Naive thymus-derived CD8-positive, alpha-beta T cell (primary cell): ENCODE data around the gene WDFY3. TPM values are rescaled to one million over a fixed set of nuclear protein-coding genes. Genes with fewer than 3 reads are reported as not detected.
"Not testable (repeated sequence)": the region's sequence is repeated elsewhere in the genome, so short reads cannot be mapped to it uniquely, and the experiment has no call there.

Source experiments
- ATAC-seq, 2 donors: fragments of 150-1000 bp; cut with Tn5 transposase in 1 of 2; sonication (Bioruptor Pico), chemical (Tn5 transposase) in 1 of 2; 1 replicate in 1 of 2; 2 replicates in 1 of 2; pipeline ENCODE4 v1.10.0; 2021; ENCODE audit warnings: mild to moderate bottlenecking in 2 of 2, moderate library complexity in 2 of 2
- POLR2A ChIA-PET: fragments of 350-600 bp; sonication (Branson Sonifier 250); formaldehyde crosslinking; loops from one replicate; lab custom pipeline; 2021; ENCODE audit warnings: antibody characterized with exemption; lab: Charles Lee
- DNase-seq, 10 donors: peaks; one replicate each; pipeline versions ENCODE4 v3.0.0 to v3.0.0-alpha.2; 2020 to 2022
- H3K27ac Mint-ChIP-seq, 10 donors: one replicate each; pipeline ENCODE4 v1.8.0; 2020 to 2022; ENCODE audit warnings: mild to moderate bottlenecking in 10 of 10, mixed read lengths in 10 of 10, moderate library complexity in 4 of 10, inconsistent platforms in 1 of 10
- H3K27me3 Mint-ChIP-seq, 5 donors: one replicate each; pipeline ENCODE4 v1.8.0; 2021 to 2022; ENCODE audit warnings: mixed read lengths in 5 of 5
- H3K36me3 Mint-ChIP-seq, 3 donors: one replicate each; pipeline ENCODE4 v1.8.0; 2020 to 2022; ENCODE audit warnings: mixed read lengths in 3 of 3, mild to moderate bottlenecking in 2 of 3, inconsistent platforms in 1 of 3
- H3K4me1 Mint-ChIP-seq, 4 donors: one replicate each; pipeline ENCODE4 v1.8.0; 2021 to 2022; ENCODE audit warnings: mixed read lengths in 4 of 4
- H3K4me3 Mint-ChIP-seq, 10 donors: one replicate each; pipeline ENCODE4 v1.8.0; 2020 to 2022; ENCODE audit warnings: mild to moderate bottlenecking in 10 of 10, mixed read lengths in 10 of 10, moderate library complexity in 6 of 10, inconsistent platforms in 1 of 10
- H3K9me3 Mint-ChIP-seq, 9 donors: one replicate each; pipeline ENCODE4 v1.8.0; 2020 to 2022; ENCODE audit warnings: mixed read lengths in 9 of 9, mild to moderate bottlenecking in 3 of 9, inconsistent platforms in 1 of 9, moderate library complexity in 1 of 9
- polyA plus RNA-seq, 3 donors: library from polyadenylated mRNA; unstranded; fragments of 300-500 nt; fragmentation: Illumina TruSeq; gene quantifications; one replicate each; pipeline ENCODE4 v1.2.3, GENCODE V29; 2021
- total RNA-seq, 8 experiments: library from RNA in 2 of 8; stranded (reverse) in 2 of 8; gene quantifications; one replicate each; pipeline ENCODE4 v1.2.3 and lab custom pipeline; 2021 to 2026

Gene WDFY3
- total and polyA plus RNA-seq, 5 experiments from 2014 or later = 0.02 to 1.0 (median 0.70) TPM; not detected in 2

DNA sequence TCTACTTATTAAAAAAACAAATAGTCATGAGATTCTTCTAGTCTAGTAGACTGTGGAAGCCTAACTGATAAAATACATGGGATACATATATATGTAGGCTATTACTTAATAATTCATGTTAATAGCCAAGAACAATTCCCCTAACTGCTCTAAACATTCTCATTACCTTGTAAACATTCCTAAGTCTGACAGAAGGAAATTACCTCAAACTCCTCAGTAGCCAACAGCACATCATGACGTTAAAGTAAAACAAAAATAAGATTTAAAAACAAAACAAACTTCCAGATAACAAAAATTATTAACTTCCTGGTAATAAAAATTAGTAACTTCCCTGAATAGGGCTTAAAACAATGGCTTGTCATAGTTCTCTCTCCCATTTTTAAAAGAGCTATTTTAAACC lies 109.2 kb downstream of the WDFY3 start:
- ATAC-seq (no peak), DNase-seq (no peak)
- Mint-ChIP-seq H3K9me3 (no peaks in the 10 kb centered on the region), H3K4me1 (no peaks in the 10 kb centered on the region), H3K27me3 (peaks cover 0 to 12% (median 5%) of the 10 kb centered on the region in 5 donors), H3K36me3 (no peaks in the 10 kb centered on the region), H3K4me3 (no peak overlapping the region), H3K27ac (no peak overlapping the region)
- POLR2A ChIA-PET = no interaction called here

DNA sequence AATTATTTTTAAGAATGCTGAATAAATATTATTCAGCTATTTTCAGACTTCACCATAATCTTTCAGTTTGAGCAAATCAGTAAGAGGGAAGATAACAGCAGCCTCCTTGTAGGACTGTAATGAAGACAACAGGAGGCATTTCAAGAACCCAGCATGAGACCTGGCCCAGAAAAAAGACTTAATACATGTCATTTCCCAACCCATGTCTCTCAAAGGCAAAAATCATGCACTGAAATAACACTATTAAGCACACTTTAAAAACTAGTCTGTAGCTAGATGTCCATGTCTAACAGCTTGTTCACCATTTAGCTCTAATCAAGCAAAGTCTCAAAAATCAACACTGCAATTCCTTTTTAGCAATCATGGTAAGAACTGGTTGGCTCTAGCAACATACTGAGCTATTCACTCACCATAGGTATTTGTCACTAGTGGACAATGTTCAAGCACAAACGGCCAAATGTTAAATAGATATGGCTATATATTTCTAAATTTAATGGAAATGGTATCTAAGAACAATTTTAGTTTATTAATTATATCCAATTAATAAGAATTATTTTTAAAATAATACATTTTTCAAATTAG lies 109.9 kb downstream of the WDFY3 start:
- Mint-ChIP-seq H3K27ac (no peak overlapping the region), H3K4me1 (no peaks in the 10 kb centered on the region), H3K4me3 (no peak overlapping the region), H3K27me3 (peaks cover 0 to 12% (median 5%) of the 10 kb centered on the region in 5 donors), H3K9me3 (no peaks in the 10 kb centered on the region), H3K36me3 (no peaks in the 10 kb centered on the region)
- DNase-seq (no peak), ATAC-seq (no peak)
- POLR2A ChIA-PET = no interaction called here

DNA sequence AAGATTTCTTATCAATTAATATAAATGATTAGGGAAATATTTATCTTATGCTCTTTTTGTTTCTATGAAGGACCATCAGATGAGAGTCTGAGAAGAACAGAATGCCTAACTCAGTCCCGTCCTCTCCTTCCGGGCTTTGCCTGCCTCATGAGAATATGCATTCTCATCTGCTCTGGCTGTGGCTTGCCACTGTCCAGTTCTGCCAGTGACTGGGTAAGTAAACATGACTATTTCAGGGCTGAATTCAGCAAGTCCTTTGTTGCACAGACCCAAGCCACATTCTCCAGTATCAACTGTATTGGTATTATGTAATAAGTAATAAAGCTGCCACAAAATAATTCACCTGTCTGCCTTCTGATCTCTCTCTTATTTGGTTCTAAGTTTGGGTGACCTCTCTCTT lies 110.7 kb downstream of the WDFY3 start:
- Mint-ChIP-seq H3K4me1 (no peaks in the 10 kb centered on the region), H3K27ac (no peak overlapping the region), H3K4me3 (no peak overlapping the region), H3K27me3 (peaks cover 0 to 16% (median 5%) of the 10 kb centered on the region in 5 donors), H3K9me3 (no peaks in the 10 kb centered on the region), H3K36me3 (no peaks in the 10 kb centered on the region)
- POLR2A ChIA-PET = no interaction called here
- no peak for DNase-seq
- no peak for ATAC-seq

DNA sequence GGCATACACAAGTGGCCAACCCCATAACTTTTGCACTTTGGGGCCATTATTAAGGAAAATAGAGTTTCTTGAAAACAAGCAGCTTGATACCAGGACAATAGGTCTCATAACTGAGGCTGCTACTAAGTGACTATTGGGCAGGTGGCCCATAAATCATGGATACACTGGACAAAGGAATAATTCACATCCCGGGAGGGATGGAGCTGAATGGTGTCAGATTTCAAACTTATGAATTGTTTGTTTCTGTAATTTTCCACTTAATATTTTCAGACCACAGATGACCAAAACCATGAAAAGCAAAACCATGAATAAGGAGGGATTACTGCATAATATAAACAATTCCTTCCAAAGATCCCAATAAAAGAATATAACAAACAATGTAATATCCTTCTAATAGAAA lies 114.4 kb downstream of the WDFY3 start:
- Mint-ChIP-seq H3K9me3 (peaks cover 0 to 4% (median 0%) of the 10 kb centered on the region in 9 donors), H3K36me3 (no peaks in the 10 kb centered on the region), H3K4me3 (no peak overlapping the region), H3K27ac (no peak overlapping the region), H3K27me3 (peaks cover 0 to 5% (median 0%) of the 10 kb centered on the region in 5 donors), H3K4me1 (no peaks in the 10 kb centered on the region)
- no peak for DNase-seq
- no peak for ATAC-seq
- POLR2A ChIA-PET = no interaction called here

DNA sequence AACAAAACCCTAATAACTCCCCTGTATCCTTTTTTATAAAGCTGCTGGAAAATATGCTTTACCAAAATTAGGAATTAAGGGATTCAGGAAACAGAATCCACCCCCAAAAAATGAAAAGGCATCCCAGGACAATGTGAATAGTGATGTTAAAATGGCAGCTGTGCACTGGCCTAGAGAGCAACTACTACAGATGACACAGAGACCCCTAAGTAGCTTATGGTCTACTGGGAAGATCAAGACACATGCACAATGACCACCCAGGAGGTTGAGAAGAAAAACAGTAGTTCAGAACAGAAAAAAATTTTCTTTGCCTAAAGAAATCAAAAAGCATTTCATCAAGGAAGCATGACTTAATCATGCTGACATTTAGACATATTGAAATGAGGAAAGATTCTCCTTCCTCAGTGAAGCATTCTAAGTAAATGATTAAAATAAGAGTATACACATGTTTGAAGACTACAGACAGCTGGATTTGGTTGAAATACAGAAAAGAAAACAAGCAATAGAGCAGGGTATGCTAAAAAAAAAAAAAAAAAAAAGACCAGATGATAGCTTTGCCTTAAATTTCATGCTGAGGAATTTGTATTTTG lies 117.3 kb downstream of the WDFY3 start:
- Mint-ChIP-seq H3K9me3 (peaks cover 0 to 6% (median 0%) of the 10 kb centered on the region in 9 donors), H3K4me1 (no peaks in the 10 kb centered on the region), H3K36me3 (no peaks in the 10 kb centered on the region), H3K4me3 (no peak overlapping the region), H3K27me3 (peaks cover 0 to 9% (median 1%) of the 10 kb centered on the region in 5 donors), H3K27ac (no peak overlapping the region)
- DNase-seq (no peak), ATAC-seq (no peak)
- POLR2A ChIA-PET = no interaction called here

DNA sequence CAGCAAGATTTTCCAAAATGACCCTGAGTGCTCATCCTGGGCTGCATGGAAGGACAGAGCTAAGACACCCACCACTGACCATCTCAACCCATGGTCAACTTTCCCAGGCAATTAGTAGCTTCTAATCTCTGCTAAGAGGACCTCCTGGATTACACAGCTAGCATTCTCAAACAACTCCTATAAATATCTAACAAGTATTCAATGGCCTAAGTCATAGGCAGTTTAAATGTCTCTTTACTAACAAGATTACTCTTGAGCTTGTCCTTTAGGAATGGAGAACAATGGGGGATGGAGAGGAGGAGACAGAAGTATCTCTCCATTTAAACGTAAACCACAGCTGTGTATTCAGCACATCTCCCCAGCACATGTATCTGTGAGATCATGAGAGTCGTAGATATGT lies 118.1 kb downstream of the WDFY3 start:
- no peaks in the 10 kb centered on the region for H3K36me3 Mint-ChIP-seq
- ATAC-seq (no peak), DNase-seq (no peak)
- no peaks in the 10 kb centered on the region for H3K4me1 Mint-ChIP-seq
- H3K27ac Mint-ChIP-seq = no peak overlapping the region
- POLR2A ChIA-PET = no interaction called here
- H3K9me3 Mint-ChIP-seq = peaks cover 0 to 6% (median 0%) of the 10 kb centered on the region in 9 donors
- peaks cover 0 to 9% (median 0%) of the 10 kb centered on the region in 5 donors for H3K27me3 Mint-ChIP-seq
- H3K4me3 Mint-ChIP-seq = no peak overlapping the region

DNA sequence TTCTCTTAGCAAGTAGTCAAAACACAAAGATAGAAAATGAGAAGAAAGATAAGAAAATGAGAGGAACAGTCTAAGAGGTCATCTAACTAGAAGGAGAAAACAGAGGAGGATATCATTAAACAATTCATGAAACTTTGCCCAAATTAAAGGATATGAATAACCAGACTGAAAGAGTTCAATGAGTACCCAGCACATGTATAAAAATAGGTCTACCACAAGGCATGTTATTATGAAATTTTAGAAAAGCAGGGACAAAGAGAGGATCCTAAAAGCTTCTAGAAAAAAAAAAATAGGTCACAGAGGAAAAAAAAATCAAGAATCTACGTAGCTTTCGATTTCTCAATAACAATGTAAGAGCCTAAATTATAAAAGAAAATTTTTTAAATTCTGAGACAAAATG lies 118.5 kb downstream of the WDFY3 start:
- ATAC-seq (no peak), DNase-seq (no peak)
- Mint-ChIP-seq H3K4me3 (no peak overlapping the region), H3K9me3 (peaks cover 0 to 6% (median 0%) of the 10 kb centered on the region in 9 donors), H3K4me1 (no peaks in the 10 kb centered on the region), H3K27me3 (peaks cover 0 to 9% (median 0%) of the 10 kb centered on the region in 5 donors), H3K36me3 (no peaks in the 10 kb centered on the region), H3K27ac (no peak overlapping the region)
- POLR2A ChIA-PET = no interaction called here

DNA sequence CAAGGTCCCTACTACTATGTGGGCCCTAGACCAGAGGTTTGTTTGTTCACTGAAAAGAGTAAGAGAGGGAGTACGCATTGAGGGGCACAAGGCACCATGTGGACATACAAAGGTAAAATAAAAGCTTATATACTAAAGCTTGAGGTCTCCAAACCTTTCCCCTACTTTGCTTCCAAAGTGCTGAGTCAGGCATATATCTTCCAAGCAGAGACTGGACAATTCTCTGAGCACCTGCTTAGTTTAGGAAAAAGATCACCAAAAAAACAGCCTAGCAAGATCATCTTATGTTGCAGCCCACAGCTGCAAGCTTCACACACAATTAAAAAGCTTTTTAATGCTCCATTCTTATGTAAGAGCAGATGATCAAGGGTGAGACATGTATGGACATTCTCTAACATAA lies 119.5 kb downstream of the WDFY3 start:
- H3K27me3 Mint-ChIP-seq = peaks cover 0 to 9% (median 0%) of the 10 kb centered on the region in 5 donors
- H3K4me1 Mint-ChIP-seq = no peaks in the 10 kb centered on the region
- no peak overlapping the region for H3K27ac Mint-ChIP-seq
- no peak overlapping the region for H3K4me3 Mint-ChIP-seq
- DNase-seq = no peak
- H3K36me3 Mint-ChIP-seq = no peaks in the 10 kb centered on the region
- H3K9me3 Mint-ChIP-seq = peaks cover 0 to 6% (median 0%) of the 10 kb centered on the region in 9 donors
- POLR2A ChIA-PET = no interaction called here
- no peak for ATAC-seq

DNA sequence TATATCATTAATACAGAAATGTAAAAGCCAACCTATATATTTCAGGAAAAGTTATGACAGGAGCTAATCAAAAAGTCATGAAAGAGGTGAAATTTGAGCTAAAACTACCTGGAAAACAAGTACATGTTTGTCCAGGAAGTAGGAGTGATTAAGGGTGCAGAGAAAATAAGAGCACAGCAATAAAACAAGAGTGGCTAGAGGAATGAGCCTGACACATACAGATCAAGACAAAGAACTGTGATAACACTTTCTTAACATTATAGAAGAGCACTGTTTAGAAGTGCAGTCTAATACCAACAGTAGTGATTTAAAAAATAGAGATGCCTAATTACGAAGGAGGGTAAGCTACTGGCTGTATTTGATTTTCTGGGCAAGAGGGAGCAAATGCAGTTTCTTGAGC lies 125.1 kb downstream of the WDFY3 start:
- no peaks in the 10 kb centered on the region for H3K4me1 Mint-ChIP-seq
- DNase-seq (no peak), ATAC-seq (no peak)
- POLR2A ChIA-PET = no interaction called here
- H3K36me3 Mint-ChIP-seq = no peaks in the 10 kb centered on the region
- H3K27me3 Mint-ChIP-seq = peaks cover 0 to 3% (median 0%) of the 10 kb centered on the region in 5 donors
- H3K27ac Mint-ChIP-seq = no peak overlapping the region
- H3K4me3 Mint-ChIP-seq = no peak overlapping the region
- H3K9me3 Mint-ChIP-seq = peaks cover 0 to 3% (median 0%) of the 10 kb centered on the region in 9 donors

DNA sequence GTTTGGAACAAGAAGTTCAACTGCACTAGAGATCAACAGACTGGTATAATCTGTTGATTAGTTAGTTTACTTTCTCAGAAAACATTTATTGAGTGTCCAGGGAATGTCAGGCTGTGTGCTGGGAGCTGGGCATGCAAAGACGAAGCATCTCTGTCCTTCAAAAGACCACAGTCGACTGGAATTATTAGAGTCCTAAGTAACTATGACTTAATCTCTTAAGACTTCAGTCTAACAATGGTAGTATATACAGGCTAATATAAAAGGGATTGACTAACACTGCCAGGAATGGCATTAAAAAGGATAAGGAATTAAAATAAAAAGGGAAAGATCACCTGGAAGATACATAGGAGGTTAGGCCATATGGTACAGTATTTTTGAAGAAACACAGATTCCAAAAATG lies 128.7 kb downstream of the WDFY3 start:
- POLR2A ChIA-PET = no interaction called here
- no peak for ATAC-seq

DNA sequence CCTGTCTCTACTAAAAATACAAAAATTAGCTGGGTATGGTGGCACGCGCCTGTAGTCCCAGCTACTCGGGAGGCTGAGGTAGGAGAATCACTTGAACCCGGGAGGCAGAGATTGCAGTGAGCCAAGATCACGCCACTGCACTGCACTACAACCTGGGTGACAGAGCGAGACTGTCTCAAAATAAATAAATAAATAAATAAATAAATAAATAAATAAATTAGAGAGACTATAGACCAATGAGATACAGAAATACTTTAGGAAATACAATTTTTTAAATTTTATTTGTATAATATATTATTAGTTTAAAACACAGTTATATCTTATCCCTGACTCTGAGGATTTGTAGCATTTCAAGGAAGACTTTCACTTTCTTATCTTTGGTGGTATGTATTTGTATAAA lies 136.9 kb downstream of the WDFY3 start:
- POLR2A ChIA-PET = not testable (repeated sequence)

More for the DNA sequence above, 128.7 kb downstream of the WDFY3 start:
- H3K9me3 Mint-ChIP-seq = no peaks in the 10 kb centered on the region
- no peak overlapping the region for H3K4me3 Mint-ChIP-seq
- H3K27ac Mint-ChIP-seq = no peak overlapping the region
- no peaks in the 10 kb centered on the region for H3K4me1 Mint-ChIP-seq
- peaks cover 0 to 3% (median 0%) of the 10 kb centered on the region in 5 donors for H3K27me3 Mint-ChIP-seq
- H3K36me3 Mint-ChIP-seq = no peaks in the 10 kb centered on the region
- DNase-seq = no peak

DNA sequence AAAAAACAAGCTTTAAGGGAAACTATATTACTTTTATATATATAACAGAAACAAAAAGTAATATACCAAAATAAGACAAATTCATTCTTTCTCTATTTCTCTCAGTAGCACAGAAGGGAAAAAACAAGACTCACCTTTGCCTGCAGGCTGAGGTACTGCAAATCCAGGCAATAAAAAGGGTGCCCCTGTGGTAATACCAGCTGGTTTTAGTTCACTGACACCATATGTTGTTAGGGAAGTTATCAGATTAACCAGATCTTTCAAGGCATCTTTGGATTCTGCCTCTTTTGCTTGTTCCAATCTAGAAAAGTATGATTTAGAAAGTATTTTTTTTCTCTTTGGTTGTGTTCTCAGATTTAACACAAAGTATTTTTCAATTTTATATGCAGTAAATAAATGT lies 139.8 kb downstream of the WDFY3 start:
- Mint-ChIP-seq H3K4me3 (no peak overlapping the region), H3K36me3 (no peaks in the 10 kb centered on the region), H3K27ac (no peak overlapping the region), H3K9me3 (no peaks in the 10 kb centered on the region), H3K27me3 (peaks cover 0 to 10% (median 0%) of the 10 kb centered on the region in 5 donors), H3K4me1 (no peaks in the 10 kb centered on the region)
- POLR2A ChIA-PET = interaction anchor here (0.6 kb wide), 1 partner anchor 177 kb away, joined by 3 read pairs; no protein-coding TSS in a partner anchor
- ATAC-seq (no peak), DNase-seq (no peak)

More for the DNA sequence above, 136.9 kb downstream of the WDFY3 start:
- H3K36me3 Mint-ChIP-seq, H3K9me3 Mint-ChIP-seq, H3K27ac Mint-ChIP-seq, H3K4me1 Mint-ChIP-seq, H3K27me3 Mint-ChIP-seq, H3K4me3 Mint-ChIP-seq, ATAC-seq, DNase-seq: not testable (repeated sequence)

DNA sequence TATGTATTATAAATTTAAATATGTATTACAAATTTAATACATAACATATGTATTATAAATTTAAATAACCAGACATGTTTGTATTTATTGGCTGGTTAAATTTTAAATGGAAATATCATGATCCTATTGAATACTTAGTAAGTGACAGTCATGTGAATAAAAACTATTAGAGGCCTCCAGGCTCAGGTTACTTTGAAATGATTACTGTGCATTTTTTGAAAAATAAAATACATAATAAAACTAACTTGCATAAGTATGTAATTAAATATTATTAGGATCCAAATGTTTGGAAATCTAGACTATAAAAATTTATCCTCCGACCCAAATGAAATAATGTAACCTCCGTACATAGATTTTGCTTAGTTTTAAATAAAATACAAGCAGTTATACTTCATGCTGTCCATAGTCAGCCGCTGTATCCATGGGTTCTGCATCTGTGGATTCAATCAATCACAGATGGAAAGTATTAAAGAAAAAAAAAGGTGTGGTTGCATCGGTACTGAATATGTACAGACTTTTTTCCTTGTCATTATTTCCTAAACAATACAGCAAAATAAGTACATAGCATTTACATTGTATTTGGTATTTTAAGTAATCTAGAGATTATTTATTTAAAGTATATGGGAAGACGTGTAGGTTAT lies 140.7 kb downstream of the WDFY3 start:
- no peak for ATAC-seq
- H3K9me3 Mint-ChIP-seq = no peaks in the 10 kb centered on the region
- no peaks in the 10 kb centered on the region for H3K36me3 Mint-ChIP-seq
- peaks cover 0 to 10% (median 0%) of the 10 kb centered on the region in 5 donors for H3K27me3 Mint-ChIP-seq
- H3K4me1 Mint-ChIP-seq = no peaks in the 10 kb centered on the region
- POLR2A ChIA-PET = no interaction called here
- H3K4me3 Mint-ChIP-seq = no peak overlapping the region
- H3K27ac Mint-ChIP-seq = no peak overlapping the region
- DNase-seq = no peak
